Neuronal stem cell (in vitro differentiated cells): ENCODE data around the gene CDC14A.

Source experiments
- DNase-seq: peaks from one replicate; pipeline ENCODE4 v3.0.0-alpha.2; 2013; ENCODE audit warnings: low spot score
- H2AFZ ChIP-seq: one replicate; pipeline ENCODE4 v1.6.1; 2013; ENCODE audit warnings: mild to moderate bottlenecking, low read length, inconsistent platforms
- H2AK5ac ChIP-seq: 2 replicates; pipeline ENCODE4 v1.6.1; 2013; ENCODE audit warnings: low read depth, mild to moderate bottlenecking, inconsistent platforms, low read length, moderate library complexity, mixed read lengths
- H2BK120ac ChIP-seq: 2 replicates; pipeline ENCODE4 v1.6.1; 2013; ENCODE audit warnings: low read depth, mild to moderate bottlenecking, inconsistent platforms, low read length, moderate library complexity, mixed read lengths
- H2BK12ac ChIP-seq: one replicate; pipeline ENCODE4 v1.6.1; 2013; ENCODE audit warnings: low read length, inconsistent platforms
- H2BK15ac ChIP-seq: 2 replicates; pipeline ENCODE4 v1.6.1; 2013; ENCODE audit warnings: mild to moderate bottlenecking, low read length, inconsistent platforms, mixed read lengths
- H2BK5ac ChIP-seq: one replicate; pipeline ENCODE4 v1.6.1; 2013; ENCODE audit warnings: inconsistent platforms, mild to moderate bottlenecking, low read length, moderate library complexity
- H3K14ac ChIP-seq: one replicate; pipeline ENCODE4 v1.6.1; 2013; ENCODE audit warnings: low read length, inconsistent platforms
- H3K18ac ChIP-seq: 2 replicates; pipeline ENCODE4 v1.6.1; 2013; ENCODE audit warnings: low read length, inconsistent platforms
- H3K23ac ChIP-seq: 2 replicates; pipeline ENCODE4 v1.6.1; 2013; ENCODE audit warnings: low read depth, mild to moderate bottlenecking, mixed read lengths, low read length, inconsistent platforms; ENCODE audit not compliant: poor library complexity
- H3K27ac ChIP-seq: replicated peaks from 3 replicates; pipeline ENCODE4 v1.5.1; 2013; ENCODE audit warnings: low read length, inconsistent platforms
- H3K27me3 ChIP-seq, 3 experiments: 2 replicates each; pipeline ENCODE4 v1.6.1; 2013; ENCODE audit warnings: low read length in 3 of 3, mild to moderate bottlenecking in 2 of 3, inconsistent platforms in 1 of 3, low read depth in 1 of 3, mixed read lengths in 1 of 3, moderate library complexity in 1 of 3; ENCODE audit not compliant: control insufficient read depth in 3 of 3, insufficient read depth in 3 of 3
- H3K36me3 ChIP-seq, 2 donors: replicated peaks in 1 of 2; 2 replicates each; pipeline ENCODE4 v1.6.1; 2013; ENCODE audit warnings: low read length in 2 of 2; ENCODE audit not compliant: control insufficient read depth in 2 of 2, insufficient read depth in 2 of 2
- H3K4ac ChIP-seq: 2 replicates; pipeline ENCODE4 v1.6.1; 2013; ENCODE audit warnings: inconsistent platforms, mild to moderate bottlenecking, low read length, moderate library complexity
- H3K4me1 ChIP-seq, 2 donors: 1 replicate in 1 of 2; 2 replicates in 1 of 2; pipeline ENCODE4 v1.6.1; 2013; ENCODE audit warnings: low read length in 2 of 2, low read depth in 1 of 2; ENCODE audit not compliant: control insufficient read depth in 2 of 2, insufficient read depth in 1 of 2
- H3K4me2 ChIP-seq: one replicate; pipeline ENCODE4 v1.6.1; 2013; ENCODE audit warnings: mild to moderate bottlenecking, low read length, inconsistent platforms; ENCODE audit not compliant: insufficient read depth, poor library complexity, severe bottlenecking
- H3K4me3 ChIP-seq, 2 donors: 2 replicates each; pipeline ENCODE4 v1.5.1; 2013; ENCODE audit warnings: low read length in 2 of 2, mild to moderate bottlenecking in 2 of 2, inconsistent platforms in 1 of 2, moderate library complexity in 1 of 2
- H3K79me1 ChIP-seq: one replicate; pipeline ENCODE4 v1.6.1; 2013; ENCODE audit warnings: low read depth, mild to moderate bottlenecking, inconsistent platforms, low read length, moderate library complexity
- H3K9ac ChIP-seq: one replicate; pipeline ENCODE4 v1.6.1; 2013; ENCODE audit warnings: mild to moderate bottlenecking, low read depth, low read length, inconsistent platforms; ENCODE audit not compliant: poor library complexity
- H3K9me3 ChIP-seq, 2 donors: replicated peaks in 1 of 2; 2 replicates each; pipeline versions ENCODE3 to v1.6.1; 2013; ENCODE audit warnings: low read length in 2 of 2, mild to moderate bottlenecking in 2 of 2, inconsistent platforms in 1 of 2, low read depth in 1 of 2, mixed read lengths in 1 of 2, moderate library complexity in 1 of 2; ENCODE audit not compliant: control insufficient read depth in 2 of 2, insufficient read depth in 1 of 2
- H4K8ac ChIP-seq: one replicate; pipeline ENCODE4 v1.6.1; 2013; ENCODE audit warnings: low read depth, mild to moderate bottlenecking, inconsistent platforms, low read length, moderate library complexity
- H4K91ac ChIP-seq: one replicate; pipeline ENCODE4 v1.6.1; 2013; ENCODE audit warnings: low read length, low read depth, mild to moderate bottlenecking, inconsistent platforms; ENCODE audit not compliant: poor library complexity
- WGBS, 2 donors: extraction: QIAGEN DNeasy Blood & Tissue Kit; methylation state at CpG; one replicate each; pipeline ENCODE4 v1.1.7; 2013; ENCODE audit warnings: missing lambda C conversion rate in 2 of 2, mixed read lengths in 1 of 2; ENCODE audit not compliant: insufficient read length in 2 of 2, insufficient replicate concordance in 1 of 2; ENCODE audit errors: extremely low coverage in 2 of 2; 5-methylcytosine and 5-hydroxymethylcytosine counted together

The CDC14A gene

DNA sequence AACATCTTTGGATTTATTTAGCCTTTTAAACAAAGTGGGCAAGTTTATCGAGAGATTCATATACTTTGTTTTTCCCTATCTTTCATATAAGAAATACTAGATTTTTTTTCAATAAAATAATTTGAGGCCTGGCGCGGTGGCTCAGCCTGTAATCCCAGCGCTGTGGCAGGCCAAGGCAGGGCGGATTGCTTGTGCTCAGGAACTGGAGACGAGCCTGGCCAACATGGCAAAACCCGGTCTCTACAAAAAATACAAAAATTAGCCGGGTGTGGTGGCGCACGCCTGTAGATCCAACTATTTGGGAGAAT lies 1.6 kb upstream of the CDC14A start:
- Histone ChIP-seq H4K91ac (no peak overlapping the region), H2AFZ (peak overlapping the region; percentile 91), H3K14ac (no peak overlapping the region), H4K8ac (no peak overlapping the region), H3K79me1 (peaks cover 8% of the 10 kb centered on the region), H2BK120ac (no peak overlapping the region), H3K23ac (no peak overlapping the region), H3K4me2 (no peak overlapping the region), H3K9ac (no peak overlapping the region), H2BK15ac (no peak overlapping the region), H3K4ac (no peak overlapping the region), H2AK5ac (no peak overlapping the region), H3K36me3 (peaks cover 0 to under 1% of the 10 kb centered on the region in 2 donors), H3K4me3 (peak overlapping the region in 1 of 2 donors; percentile 72), H2BK5ac (no peak overlapping the region), H3K18ac (peak overlapping the region; percentile 57), H3K27ac (peak overlapping the region; percentile 99), H2BK12ac (no peak overlapping the region), H3K9me3 (no peaks in the 10 kb centered on the region), H3K4me1 (peaks cover 5 to 12% of the 10 kb centered on the region in 2 donors), H3K27me3 (no peaks in the 10 kb centered on the region)
- no peak for DNase-seq
- WGBS, 2 donors = no CpG with 5 or more reads among the region's 10 CpGs

- Histone ChIP-seq H3K23ac (peak overlapping the region; percentile 66), H3K4ac (no peak overlapping the region), H4K8ac (no peak overlapping the region), H3K27ac (peak overlapping the region; percentile 99), H3K4me3 (peak overlapping the region; percentile 72 to 81), H2BK120ac (no peak overlapping the region), H2BK5ac (no peak overlapping the region), H3K14ac (no peak overlapping the region), H2BK12ac (no peak overlapping the region), H2AK5ac (no peak overlapping the region), H3K79me1 (peaks cover 8% of the 10 kb centered on the region), H3K27me3 (no peaks in the 10 kb centered on the region), H3K4me1 (peaks cover 7 to 12% of the 10 kb centered on the region in 2 donors), H2BK15ac (no peak overlapping the region), H4K91ac (no peak overlapping the region), H2AFZ (peak overlapping the region; percentile 91), H3K18ac (peak overlapping the region; percentile 73), H3K9ac (no peak overlapping the region), H3K9me3 (no peaks in the 10 kb centered on the region), H3K4me2 (peak overlapping the region; percentile 60), H3K36me3 (peaks cover 0 to 3% of the 10 kb centered on the region in 2 donors)
- peak; percentile 91 for DNase-seq
- no CpG with 5 or more reads among the region's 36 CpGs for WGBS, 2 donors
Measured at GRCh38 chr1:100351095-100351887, 1.0 kb upstream of the CDC14A start.

DNA sequence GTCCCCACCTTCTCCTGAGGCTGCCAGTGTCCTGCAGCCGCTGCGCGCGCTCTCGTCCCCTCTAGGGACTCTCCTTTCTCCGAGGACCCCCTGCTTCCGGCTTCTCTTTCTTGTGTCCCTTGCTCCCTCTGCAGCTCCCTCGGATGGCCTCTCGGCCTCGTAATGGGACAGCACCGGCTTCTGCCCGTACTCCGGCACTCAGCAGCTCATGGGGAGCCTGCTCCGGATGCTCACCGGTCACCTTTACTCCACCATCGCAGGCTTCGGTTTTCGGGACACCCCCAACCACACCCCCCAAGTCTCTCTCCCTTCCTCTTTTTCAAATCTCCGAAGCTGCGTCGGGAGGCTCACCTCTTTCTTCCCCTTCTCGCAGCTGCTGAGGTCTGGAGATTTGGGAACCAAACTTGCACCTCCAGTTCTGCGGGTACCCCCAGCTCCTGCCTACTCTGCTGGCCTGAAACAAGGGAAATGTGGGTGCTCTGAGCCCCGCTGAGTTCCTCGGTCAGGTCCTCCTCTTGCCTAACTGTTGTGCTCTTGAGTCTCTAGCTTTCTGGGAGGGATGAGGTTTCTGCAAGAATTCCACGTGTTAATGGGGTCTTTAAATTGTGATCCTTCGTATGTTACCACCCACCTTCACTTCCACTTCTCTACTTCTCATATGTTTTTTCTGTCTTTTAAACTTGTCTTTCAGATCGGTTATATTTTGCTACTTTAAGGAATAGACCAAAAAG lies 930 bp downstream of the CDC14A start:
- peak overlapping the region; percentile 98 for H2BK5ac ChIP-seq
- H3K36me3 ChIP-seq = peaks cover 0 to 9% of the 10 kb centered on the region in 2 donors
- DNase-seq = no peak
- peak overlapping the region; percentile 96 for H2BK120ac ChIP-seq
- H3K4me2 ChIP-seq = peak overlapping the region; percentile 87
- H3K27me3 ChIP-seq = no peaks in the 10 kb centered on the region
- H3K4me1 ChIP-seq = peaks cover 10 to 15% of the 10 kb centered on the region in 2 donors
- H3K14ac ChIP-seq = peak overlapping the region; percentile 95
- no CpG with 5 or more reads among the region's 28 CpGs for WGBS, 2 donors
- no peak overlapping the region for H4K91ac ChIP-seq
- H2BK12ac ChIP-seq = peak overlapping the region; percentile 14
- peak overlapping the region; percentile 99 for H3K18ac ChIP-seq
- H3K4me3 ChIP-seq = peak overlapping the region; percentile 72 to 97
- H3K9ac ChIP-seq = peak overlapping the region; percentile 90
- H4K8ac ChIP-seq = no peak overlapping the region
- peak overlapping the region; percentile 93 for H3K23ac ChIP-seq
- H3K27ac ChIP-seq = peak overlapping the region; percentile 91
- peak overlapping the region; percentile 63 for H2AK5ac ChIP-seq
- peaks cover 8% of the 10 kb centered on the region for H3K79me1 ChIP-seq
- H3K4ac ChIP-seq = no peak overlapping the region
- no peaks in the 10 kb centered on the region for H3K9me3 ChIP-seq
- H2BK15ac ChIP-seq = peak overlapping the region; percentile 97
- H2AFZ ChIP-seq = peak overlapping the region; percentile 95

- no peaks in the 10 kb centered on the region for H3K27me3 ChIP-seq
- H2BK12ac ChIP-seq = no peak overlapping the region
- no peak overlapping the region for H2BK5ac ChIP-seq
- DNase-seq = no peak
- H3K4me2 ChIP-seq = peak overlapping the region; percentile 29
- no peak overlapping the region for H4K8ac ChIP-seq
- H3K18ac ChIP-seq = no peak overlapping the region
- peaks cover 8% of the 10 kb centered on the region for H3K79me1 ChIP-seq
- no peak overlapping the region for H3K9ac ChIP-seq
- no peaks in the 10 kb centered on the region for H3K9me3 ChIP-seq
- no peak overlapping the region for H3K27ac ChIP-seq
- no peak overlapping the region for H2AFZ ChIP-seq
- no peak overlapping the region for H2BK120ac ChIP-seq
- no peak overlapping the region for H3K14ac ChIP-seq
- H3K4me1 ChIP-seq = peaks cover 12 to 17% of the 10 kb centered on the region in 2 donors
- no peak overlapping the region for H4K91ac ChIP-seq
- H3K36me3 ChIP-seq = peaks cover 0 to 13% of the 10 kb centered on the region in 2 donors
- no CpG with 5 or more reads among the region's 1 CpG for WGBS, 2 donors
- no peak overlapping the region for H3K4ac ChIP-seq
- no peak overlapping the region for H2AK5ac ChIP-seq
- H2BK15ac ChIP-seq = no peak overlapping the region
- peak overlapping the region in 1 of 2 donors; percentile 72 for H3K4me3 ChIP-seq
- no peak overlapping the region for H3K23ac ChIP-seq
Measured at GRCh38 chr1:100353988-100354387, 1.7 kb downstream of the CDC14A start.
